Stimulated activated CD4-positive, alpha-beta T cell treated with anti-CD3 and anti-CD28 coated beads, TNF-alpha, amount 100 ng/mL, for 1 hour (primary cell): ENCODE data around the gene THADA.

Source experiments
- DNase-seq, 3 donors: peaks; one replicate each; pipeline ENCODE4 v3.0.0-alpha.2; 2020; ENCODE audit warnings: low read depth in 3 of 3, low spot score in 1 of 3

Gene THADA

GRCh38 chr2:43255296-43255910, 340.4 kb downstream of the THADA start:
- DNase-seq, result no peak

- DNase-seq, result no peak
Observed at GRCh38 chr2:43254331-43254730, 341.5 kb downstream of the THADA start.

GRCh38 chr2:43251171-43251731, 344.6 kb downstream of the THADA start:
- no peak for DNase-seq

GRCh38 chr2:43250015-43250414, 345.8 kb downstream of the THADA start:
- DNase-seq, result no peak

GRCh38 chr2:43248621-43249020, 347.2 kb downstream of the THADA start:
- no peak for DNase-seq

GRCh38 chr2:43246641-43247040, 349.2 kb downstream of the THADA start:
- no peak for DNase-seq

GRCh38 chr2:43241558-43241957, 354.3 kb downstream of the THADA start:
- no peak for DNase-seq

GRCh38 chr2:43240766-43241150, 355.1 kb downstream of the THADA start:
- no peak for DNase-seq

- no peak for DNase-seq
Observed at GRCh38 chr2:43239981-43240765, 355.7 kb downstream of the THADA start.

GRCh38 chr2:43238813-43239212, 357.0 kb downstream of the THADA start:
- DNase-seq, result no peak

GRCh38 chr2:43238176-43238575, 357.7 kb downstream of the THADA start:
- no peak for DNase-seq

- DNase-seq, result no peak
Observed at GRCh38 chr2:43233218-43234212, 362.3 kb downstream of the THADA start.

- no peak for DNase-seq
Observed at GRCh38 chr2:43230951-43231827, 364.6 kb downstream of the THADA start.

GRCh38 chr2:43230351-43230885, 365.4 kb downstream of the THADA start:
- no peak for DNase-seq

GRCh38 chr2:43228756-43229659, 366.8 kb downstream of the THADA start:
- no peak for DNase-seq

GRCh38 chr2:43228321-43228751, 367.5 kb downstream of the THADA start:
- DNase-seq, result no peak

- no peak for DNase-seq
Observed at GRCh38 chr2:43227830-43228281, 368.0 kb downstream of the THADA start.

- peak in 2 of 3 donors; percentile 33 to 64 for DNase-seq
Observed at GRCh38 chr2:43226955-43227829, 368.6 kb downstream of the THADA start.
